BJ (cell line): Measurements from ENCODE around the gene HABP2. TPM values are rescaled to one million over a fixed set of nuclear protein-coding genes. Genes with fewer than 3 reads are reported as not detected.

Experiments
- CTCF ChIA-PET: fragments of 350-600 bp; formaldehyde crosslinking; extraction: SDS; loops from one replicate; lab custom pipeline; 2021; ENCODE audit warnings: antibody characterized with exemption, inconsistent platforms; lab: Yijun Ruan, JAX
- POLR2A ChIA-PET: fragments of 300-600 bp; sonication (Branson Sonifier 250); formaldehyde crosslinking; extraction: SDS; loops from one replicate; lab custom pipeline; 2021; ENCODE audit warnings: antibody characterized with exemption; lab: Charles Lee
- DNase-seq: peaks from one replicate; pipeline ENCODE4 v3.0.0-alpha.2; 2011; ENCODE audit warnings: low read depth
- H3K27me3 ChIP-seq: 2 replicates; pipeline ENCODE4 v1.6.0; 2011; ENCODE audit warnings: low read length; ENCODE audit not compliant: control insufficient read depth, insufficient read depth
- H3K36me3 ChIP-seq: 2 replicates; pipeline ENCODE4 v1.5.1; 2011; ENCODE audit warnings: low read length; ENCODE audit not compliant: control insufficient read depth, insufficient read depth
- H3K4me3 ChIP-seq: 2 replicates; pipeline ENCODE4 v1.5.1; 2011; ENCODE audit warnings: low read depth, mild to moderate bottlenecking, control low read depth, low read length
- polyA plus RNA-seq: library from polyadenylated mRNA; depleted of rRNA; stranded (reverse); fragments of >200 nt; gene quantifications from 2 replicates; pipeline ENCODE4 v1.2.3, GENCODE V29; 2011
- TF ChIP-seq, protein P1 (sequence below): IDR thresholded peaks from 2 replicates; pipeline ENCODE4 v1.5.1; 2011; ENCODE audit warnings: low read depth, mild to moderate bottlenecking, control low read depth, inconsistent platforms, low read length, moderate library complexity; ENCODE audit not compliant: insufficient read depth

HABP2 gene
- polyA plus RNA-seq, 1 experiment: 0.02 TPM

DNA sequence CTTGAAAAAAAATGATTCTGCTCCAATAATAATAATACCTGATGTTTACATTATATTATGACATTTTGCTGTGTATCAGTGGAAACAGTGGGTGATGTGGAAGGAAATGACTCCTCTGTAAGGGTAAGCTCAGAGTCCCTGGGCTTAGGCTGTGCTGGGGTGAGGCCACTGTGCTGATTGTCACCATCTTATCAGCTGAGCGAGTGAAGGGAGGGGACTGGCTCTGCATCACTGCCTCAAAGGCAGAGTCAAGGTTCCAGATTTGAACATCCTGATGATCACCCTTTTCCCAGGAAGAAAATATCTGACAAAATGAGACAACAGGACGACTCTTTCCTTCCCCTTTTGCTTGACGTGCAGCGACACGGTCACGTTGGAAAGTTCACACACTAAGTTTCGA is 24.0 kb upstream of the HABP2 start:
- CTCF ChIA-PET: interaction anchor here (1.8 kb wide), 1 partner anchor 35 kb away, joined by 11 read pairs; no protein-coding TSS in a partner anchor
- H3K27me3 ChIP-seq: no peaks in the 10 kb centered on the region
- TF ChIP-seq, protein P1, sequence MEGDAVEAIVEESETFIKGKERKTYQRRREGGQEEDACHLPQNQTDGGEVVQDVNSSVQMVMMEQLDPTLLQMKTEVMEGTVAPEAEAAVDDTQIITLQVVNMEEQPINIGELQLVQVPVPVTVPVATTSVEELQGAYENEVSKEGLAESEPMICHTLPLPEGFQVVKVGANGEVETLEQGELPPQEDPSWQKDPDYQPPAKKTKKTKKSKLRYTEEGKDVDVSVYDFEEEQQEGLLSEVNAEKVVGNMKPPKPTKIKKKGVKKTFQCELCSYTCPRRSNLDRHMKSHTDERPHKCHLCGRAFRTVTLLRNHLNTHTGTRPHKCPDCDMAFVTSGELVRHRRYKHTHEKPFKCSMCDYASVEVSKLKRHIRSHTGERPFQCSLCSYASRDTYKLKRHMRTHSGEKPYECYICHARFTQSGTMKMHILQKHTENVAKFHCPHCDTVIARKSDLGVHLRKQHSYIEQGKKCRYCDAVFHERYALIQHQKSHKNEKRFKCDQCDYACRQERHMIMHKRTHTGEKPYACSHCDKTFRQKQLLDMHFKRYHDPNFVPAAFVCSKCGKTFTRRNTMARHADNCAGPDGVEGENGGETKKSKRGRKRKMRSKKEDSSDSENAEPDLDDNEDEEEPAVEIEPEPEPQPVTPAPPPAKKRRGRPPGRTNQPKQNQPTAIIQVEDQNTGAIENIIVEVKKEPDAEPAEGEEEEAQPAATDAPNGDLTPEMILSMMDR: no peak
- H3K36me3 ChIP-seq: no peaks in the 10 kb centered on the region
- no peak for DNase-seq
- H3K4me3 ChIP-seq: no peak overlapping the region
- POLR2A ChIA-PET: no interaction called here

- no peaks in the 10 kb centered on the region for H3K27me3 ChIP-seq
- no peaks in the 10 kb centered on the region for H3K36me3 ChIP-seq
- TF ChIP-seq, protein P1: no peak
- DNase-seq: no peak
- ChIA-PET CTCF (interaction anchor here (1.1 kb wide), 1 partner anchor 15 kb away, joined by 4 read pairs; no protein-coding TSS in a partner anchor), POLR2A (no interaction called here)
- H3K4me3 ChIP-seq: no peak overlapping the region
Observed at GRCh38 chr10:113529575-113529974, 23.3 kb upstream of the HABP2 start.

DNA sequence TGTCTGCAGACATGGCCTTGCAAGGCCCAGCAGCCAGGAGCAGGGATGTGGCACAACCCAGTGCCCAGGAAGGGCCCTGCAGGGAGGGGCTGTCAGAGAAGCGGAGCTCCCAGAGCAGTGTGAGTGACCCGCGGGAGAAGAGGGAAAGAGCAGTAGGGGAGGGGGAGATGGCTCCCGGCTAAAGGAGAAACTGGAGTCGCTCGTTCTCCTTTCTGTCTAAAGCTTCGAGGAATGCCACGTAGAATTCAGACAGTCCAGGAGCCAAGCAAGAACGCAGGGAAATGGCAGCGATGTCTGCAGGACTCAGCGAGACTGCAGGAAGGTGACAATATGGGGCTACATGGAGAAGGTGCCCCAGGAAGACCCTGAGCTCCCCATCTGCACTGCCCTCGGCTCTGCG is 22.4 kb upstream of the HABP2 start:
- no peaks in the 10 kb centered on the region for H3K27me3 ChIP-seq
- DNase-seq: no peak
- H3K36me3 ChIP-seq: no peaks in the 10 kb centered on the region
- ChIA-PET POLR2A (no interaction called here), CTCF (interaction anchor here (1.1 kb wide), 1 partner anchor 14 kb away, joined by 4 read pairs; no protein-coding TSS in a partner anchor)
- no peak overlapping the region for H3K4me3 ChIP-seq
- TF ChIP-seq, protein P1: no peak

- Histone ChIP-seq H3K36me3 (no peaks in the 10 kb centered on the region), H3K4me3 (no peak overlapping the region), H3K27me3 (no peaks in the 10 kb centered on the region)
- ChIA-PET POLR2A (no interaction called here), CTCF (interaction anchor here (0.6 to 1.5 kb wide), 2 partner anchors 30 to 1059 kb away, joined by 3 to 4 read pairs; no protein-coding TSS in a partner anchor)
- DNase-seq: no peak
- TF ChIP-seq, protein P1: no peak
Observed at GRCh38 chr10:113532724-113533123, 20.1 kb upstream of the HABP2 start.

- POLR2A ChIA-PET: no interaction called here
- CTCF ChIA-PET: no interaction called here
- Histone ChIP-seq H3K36me3 (no peaks in the 10 kb centered on the region), H3K27me3 (no peaks in the 10 kb centered on the region), H3K4me3 (no peak overlapping the region)
- TF ChIP-seq, protein P1: no peak
- no peak for DNase-seq
Observed at GRCh38 chr10:113533801-113534200, 19.1 kb upstream of the HABP2 start.
